Mucosa of descending colon (tissue), 3 donors: ENCODE results near the gene RPS6KA1. TPM values are rescaled to one million over a fixed set of nuclear protein-coding genes. Genes with fewer than 3 reads are reported as not detected.
A peak's percentile ranks its signal among the peaks of the same experiment; 100 is the strongest.

Experiments used
- ATAC-seq: fragments of 200-7000 bp; cut with Tn5 transposase; one replicate; pipeline ENCODE4 v1.9.1; 2020; ENCODE audit warnings: mild to moderate bottlenecking, moderate library complexity
- DNase-seq, 3 donors: peaks; one replicate each; pipeline ENCODE4 v3.0.0-alpha.2; 2020
- H3K36me3 ChIP-seq: fragments of 200-600 bp; one replicate; pipeline ENCODE4 v1.8.0; 2021; ENCODE audit warnings: low read depth, mild to moderate bottlenecking
- H3K4me1 ChIP-seq: fragments of 200-600 bp; one replicate; pipeline ENCODE4 v1.8.0; 2021; ENCODE audit warnings: low read depth, mild to moderate bottlenecking
- H3K4me3 ChIP-seq: fragments of 200-600 bp; one replicate; pipeline ENCODE4 v1.8.0; 2021; ENCODE audit warnings: mild to moderate bottlenecking
- H3K9me3 ChIP-seq: fragments of 200-600 bp; one replicate; pipeline ENCODE4 v1.8.0; 2021; ENCODE audit warnings: mild to moderate bottlenecking
- CTCF ChIP-seq: fragments of 200-600 bp; IDR thresholded peaks from one replicate; pipeline ENCODE4 v1.8.0; 2022; ENCODE audit warnings: antibody characterized with exemption, mild to moderate bottlenecking
- intact Hi-C, 2 donors: fragments of 100-400 bp; cut with DNase I in 1 of 2; cut with micrococcal nuclease in 1 of 2; formaldehyde crosslinking; loops; one replicate each; pipeline versions ENCODE4 v1.11.0 to v1.11.1; 2022; cut with DNase I, micrococcal nuclease
- total RNA-seq, 3 donors: library from RNA; stranded (reverse); fragmentation: NEBNext Ultra II Directional in 2 of 3; extraction: Animal tissue kit (Norgen Biotek cat#: 25700) in 2 of 3; gene quantifications; one replicate each; pipeline versions ENCODE4 v1.2.1 to v1.2.4, GENCODE V29; 2021 to 2023
- donor health status: DM: no; HTN: no; CAD: no; lungs with moderate emphysema.
- donor health status: DM: no; HTN: no; CAD: no.
- donor health status: DM: no; HTN: yes; CAD: no.

Gene RPS6KA1
- total RNA-seq, 3 donors from 2014 or later: 81.4 to 183 (median 146) TPM

GRCh38 chr1:26542771-26543451 lies 13.3 kb downstream of the RPS6KA1 start:
- TF ChIP-seq CTCF: no peak
- no peaks in the 10 kb centered on the region for H3K9me3 ChIP-seq
- ATAC-seq (no peak), DNase-seq (peak in 1 of 3 donors; percentile 54)
- peaks cover 11% of the 10 kb centered on the region for H3K4me1 ChIP-seq
- intact Hi-C loops: no loop called here
- H3K36me3 ChIP-seq: no peaks in the 10 kb centered on the region
- no peak overlapping the region for H3K4me3 ChIP-seq

GRCh38 chr1:26543462-26543861 lies 13.9 kb downstream of the RPS6KA1 start:
- Histone ChIP-seq H3K4me1 (peaks cover 11% of the 10 kb centered on the region), H3K4me3 (no peak overlapping the region), H3K9me3 (no peaks in the 10 kb centered on the region), H3K36me3 (no peaks in the 10 kb centered on the region)
- intact Hi-C loops: no loop called here
- TF ChIP-seq CTCF: no peak
- no peak for ATAC-seq
- DNase-seq: peak in 1 of 3 donors; percentile 38

GRCh38 chr1:26544126-26544525 lies 14.6 kb downstream of the RPS6KA1 start:
- Histone ChIP-seq H3K9me3 (no peaks in the 10 kb centered on the region), H3K4me1 (peaks cover 8% of the 10 kb centered on the region), H3K36me3 (no peaks in the 10 kb centered on the region), H3K4me3 (no peak overlapping the region)
- no peak for TF ChIP-seq CTCF
- DNase-seq: no peak
- intact Hi-C loops: no loop called here
- no peak for ATAC-seq

- no peaks in the 10 kb centered on the region for H3K9me3 ChIP-seq
- ATAC-seq (no peak), DNase-seq (no peak)
- peaks cover 7% of the 10 kb centered on the region for H3K4me1 ChIP-seq
- H3K4me3 ChIP-seq: no peak overlapping the region
- intact Hi-C loops: no loop called here
- TF ChIP-seq CTCF: no peak
- no peaks in the 10 kb centered on the region for H3K36me3 ChIP-seq
Observed at GRCh38 chr1:26545969-26546323, 16.4 kb downstream of the RPS6KA1 start.

- Histone ChIP-seq H3K36me3 (peaks cover 2% of the 10 kb centered on the region), H3K4me1 (peaks cover 7% of the 10 kb centered on the region), H3K9me3 (no peaks in the 10 kb centered on the region), H3K4me3 (no peak overlapping the region)
- no peak for TF ChIP-seq CTCF
- ATAC-seq (no peak), DNase-seq (no peak)
- intact Hi-C loops: no loop called here
Observed at GRCh38 chr1:26546375-26546774, 16.8 kb downstream of the RPS6KA1 start.

GRCh38 chr1:26546819-26547218 lies 17.3 kb downstream of the RPS6KA1 start:
- DNase-seq (no peak), ATAC-seq (no peak)
- no peak overlapping the region for H3K4me3 ChIP-seq
- H3K9me3 ChIP-seq: no peaks in the 10 kb centered on the region
- no peak for TF ChIP-seq CTCF
- peaks cover 7% of the 10 kb centered on the region for H3K4me1 ChIP-seq
- intact Hi-C loops: no loop called here
- peaks cover 4% of the 10 kb centered on the region for H3K36me3 ChIP-seq
